ENCODE data around the gene LRRC3. TPM values are rescaled to one million over a fixed set of nuclear protein-coding genes. Genes with fewer than 3 reads are reported as not detected.

LRRC3 gene
- total RNA-seq, 1 experiment from 2014 or later = 5.7 TPM

DNA sequence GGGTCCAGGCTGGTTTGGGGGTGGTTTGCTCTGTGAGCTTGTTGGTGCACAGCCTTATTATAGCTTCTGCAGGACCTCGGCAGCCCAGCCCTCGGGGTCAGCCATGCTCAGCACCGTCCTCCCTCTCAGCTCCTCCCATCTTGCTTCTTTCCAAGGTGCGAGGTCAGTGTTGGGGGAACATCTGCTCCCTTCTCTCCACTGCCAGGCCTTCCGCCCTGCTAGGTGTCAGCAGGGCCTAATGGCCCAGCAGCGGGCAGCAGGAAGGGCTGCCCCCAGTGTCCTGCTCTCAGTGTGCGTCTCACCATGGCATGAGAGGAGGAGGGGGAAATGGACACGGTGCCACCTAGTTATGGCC is 36.5 kb upstream of the LRRC3 start:
- Mint-ChIP-seq H3K36me3 (peaks cover 11% of the 10 kb centered on the region; the same call in 1 of the 2 replicates), H3K27me3 (ENCODE audit: low read depth) (no peaks in the 10 kb centered on the region), H3K4me3 (no peak overlapping the region), H3K9me3 (peaks cover 15% of the 10 kb centered on the region), H3K4me1 (no peaks in the 10 kb centered on the region), H3K27ac (no peak overlapping the region)
- ATAC-seq = no peak
- TF ChIP-seq, protein P1, sequence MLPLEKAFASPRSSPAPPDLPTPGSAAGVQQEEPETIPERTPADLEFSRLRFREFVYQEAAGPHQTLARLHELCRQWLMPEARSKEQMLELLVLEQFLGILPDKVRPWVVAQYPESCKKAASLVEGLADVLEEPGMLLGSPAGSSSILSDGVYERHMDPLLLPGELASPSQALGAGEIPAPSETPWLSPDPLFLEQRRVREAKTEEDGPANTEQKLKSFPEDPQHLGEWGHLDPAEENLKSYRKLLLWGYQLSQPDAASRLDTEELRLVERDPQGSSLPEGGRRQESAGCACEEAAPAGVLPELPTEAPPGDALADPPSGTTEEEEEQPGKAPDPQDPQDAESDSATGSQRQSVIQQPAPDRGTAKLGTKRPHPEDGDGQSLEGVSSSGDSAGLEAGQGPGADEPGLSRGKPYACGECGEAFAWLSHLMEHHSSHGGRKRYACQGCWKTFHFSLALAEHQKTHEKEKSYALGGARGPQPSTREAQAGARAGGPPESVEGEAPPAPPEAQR (CRISPR knock-in tag; IDR thresholded peaks at IDR 0.05) = no peak
- no peak for TF ChIP-seq ZNF232 (CRISPR knock-in tag; IDR thresholded peaks at IDR 0.05)
- TF ChIP-seq ZNF317 (CRISPR knock-in tag; IDR thresholded peaks at IDR 0.05; ENCODE audit: borderline replicate concordance, low read depth) = no peak
- no peak for TF ChIP-seq CREB1 (CRISPR knock-in tag; IDR thresholded peaks at IDR 0.05)
- no peak for TF ChIP-seq ZNF423 (CRISPR knock-in tag; IDR thresholded peaks at IDR 0.05)
- TF ChIP-seq ZNF396 (CRISPR knock-in tag; IDR thresholded peaks at IDR 0.05; ENCODE audit: borderline replicate concordance) = no peak
- TF ChIP-seq, protein P2, sequence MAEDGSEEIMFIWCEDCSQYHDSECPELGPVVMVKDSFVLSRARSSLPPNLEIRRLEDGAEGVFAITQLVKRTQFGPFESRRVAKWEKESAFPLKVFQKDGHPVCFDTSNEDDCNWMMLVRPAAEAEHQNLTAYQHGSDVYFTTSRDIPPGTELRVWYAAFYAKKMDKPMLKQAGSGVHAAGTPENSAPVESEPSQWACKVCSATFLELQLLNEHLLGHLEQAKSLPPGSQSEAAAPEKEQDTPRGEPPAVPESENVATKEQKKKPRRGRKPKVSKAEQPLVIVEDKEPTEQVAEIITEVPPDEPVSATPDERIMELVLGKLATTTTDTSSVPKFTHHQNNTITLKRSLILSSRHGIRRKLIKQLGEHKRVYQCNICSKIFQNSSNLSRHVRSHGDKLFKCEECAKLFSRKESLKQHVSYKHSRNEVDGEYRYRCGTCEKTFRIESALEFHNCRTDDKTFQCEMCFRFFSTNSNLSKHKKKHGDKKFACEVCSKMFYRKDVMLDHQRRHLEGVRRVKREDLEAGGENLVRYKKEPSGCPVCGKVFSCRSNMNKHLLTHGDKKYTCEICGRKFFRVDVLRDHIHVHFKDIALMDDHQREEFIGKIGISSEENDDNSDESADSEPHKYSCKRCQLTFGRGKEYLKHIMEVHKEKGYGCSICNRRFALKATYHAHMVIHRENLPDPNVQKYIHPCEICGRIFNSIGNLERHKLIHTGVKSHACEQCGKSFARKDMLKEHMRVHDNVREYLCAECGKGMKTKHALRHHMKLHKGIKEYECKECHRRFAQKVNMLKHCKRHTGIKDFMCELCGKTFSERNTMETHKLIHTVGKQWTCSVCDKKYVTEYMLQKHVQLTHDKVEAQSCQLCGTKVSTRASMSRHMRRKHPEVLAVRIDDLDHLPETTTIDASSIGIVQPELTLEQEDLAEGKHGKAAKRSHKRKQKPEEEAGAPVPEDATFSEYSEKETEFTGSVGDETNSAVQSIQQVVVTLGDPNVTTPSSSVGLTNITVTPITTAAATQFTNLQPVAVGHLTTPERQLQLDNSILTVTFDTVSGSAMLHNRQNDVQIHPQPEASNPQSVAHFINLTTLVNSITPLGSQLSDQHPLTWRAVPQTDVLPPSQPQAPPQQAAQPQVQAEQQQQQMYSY (CRISPR knock-in tag; IDR thresholded peaks at IDR 0.05) = no peak
- no peak for TF ChIP-seq SOX15 (CRISPR knock-in tag; IDR thresholded peaks at IDR 0.05)
- TF ChIP-seq, protein P3, sequence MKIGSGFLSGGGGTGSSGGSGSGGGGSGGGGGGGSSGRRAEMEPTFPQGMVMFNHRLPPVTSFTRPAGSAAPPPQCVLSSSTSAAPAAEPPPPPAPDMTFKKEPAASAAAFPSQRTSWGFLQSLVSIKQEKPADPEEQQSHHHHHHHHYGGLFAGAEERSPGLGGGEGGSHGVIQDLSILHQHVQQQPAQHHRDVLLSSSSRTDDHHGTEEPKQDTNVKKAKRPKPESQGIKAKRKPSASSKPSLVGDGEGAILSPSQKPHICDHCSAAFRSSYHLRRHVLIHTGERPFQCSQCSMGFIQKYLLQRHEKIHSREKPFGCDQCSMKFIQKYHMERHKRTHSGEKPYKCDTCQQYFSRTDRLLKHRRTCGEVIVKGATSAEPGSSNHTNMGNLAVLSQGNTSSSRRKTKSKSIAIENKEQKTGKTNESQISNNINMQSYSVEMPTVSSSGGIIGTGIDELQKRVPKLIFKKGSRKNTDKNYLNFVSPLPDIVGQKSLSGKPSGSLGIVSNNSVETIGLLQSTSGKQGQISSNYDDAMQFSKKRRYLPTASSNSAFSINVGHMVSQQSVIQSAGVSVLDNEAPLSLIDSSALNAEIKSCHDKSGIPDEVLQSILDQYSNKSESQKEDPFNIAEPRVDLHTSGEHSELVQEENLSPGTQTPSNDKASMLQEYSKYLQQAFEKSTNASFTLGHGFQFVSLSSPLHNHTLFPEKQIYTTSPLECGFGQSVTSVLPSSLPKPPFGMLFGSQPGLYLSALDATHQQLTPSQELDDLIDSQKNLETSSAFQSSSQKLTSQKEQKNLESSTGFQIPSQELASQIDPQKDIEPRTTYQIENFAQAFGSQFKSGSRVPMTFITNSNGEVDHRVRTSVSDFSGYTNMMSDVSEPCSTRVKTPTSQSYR (CRISPR knock-in tag; IDR thresholded peaks at IDR 0.05) = no peak
- TF ChIP-seq NFATC4 (CRISPR knock-in tag; IDR thresholded peaks at IDR 0.05) = no peak
- TF ChIP-seq PRRX2 (CRISPR knock-in tag; IDR thresholded peaks at IDR 0.05) = no peak
- TF ChIP-seq OVOL2 (CRISPR knock-in tag; IDR thresholded peaks at IDR 0.05; ENCODE audit: borderline replicate concordance) = no peak
- DNase-seq (ENCODE audit: low spot score) = no peak
- ChIA-PET POLR2A (no interaction called here), CTCF (no interaction called here)

DNA sequence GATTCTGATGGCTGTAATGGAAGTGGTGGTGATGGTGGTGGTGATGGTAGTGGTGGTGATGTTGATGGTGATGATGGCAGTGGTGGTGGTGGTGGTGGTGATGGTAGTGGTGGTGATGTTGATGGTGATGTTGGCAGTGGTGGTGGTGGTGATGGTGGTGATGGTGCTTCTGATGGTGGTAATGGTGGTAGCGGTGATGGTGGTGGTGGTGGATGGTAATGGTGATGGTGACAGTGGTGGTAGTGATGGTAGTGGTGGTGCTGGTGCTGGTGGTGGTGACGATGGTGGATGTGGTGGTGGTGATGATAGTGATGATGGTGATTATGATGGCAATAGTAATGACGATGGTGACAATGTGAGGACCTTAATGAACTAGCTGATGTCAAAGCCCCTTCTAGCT is 35.6 kb upstream of the LRRC3 start:
- Mint-ChIP-seq H3K4me3 (no peak overlapping the region), H3K36me3 (peaks cover 11% of the 10 kb centered on the region; the same call in 1 of the 2 replicates), H3K27ac (no peak overlapping the region), H3K9me3 (peaks cover 15% of the 10 kb centered on the region), H3K4me1 (no peaks in the 10 kb centered on the region), H3K27me3 (ENCODE audit: low read depth) (no peaks in the 10 kb centered on the region)
- POLR2A ChIA-PET = no interaction called here
- DNase-seq (ENCODE audit: low spot score) (no peak), ATAC-seq (no peak)
- CTCF ChIA-PET = no interaction called here
- no peak for TF ChIP-seq MYBL2 (CRISPR knock-in tag; IDR thresholded peaks at IDR 0.05)
- TF ChIP-seq, protein P4, sequence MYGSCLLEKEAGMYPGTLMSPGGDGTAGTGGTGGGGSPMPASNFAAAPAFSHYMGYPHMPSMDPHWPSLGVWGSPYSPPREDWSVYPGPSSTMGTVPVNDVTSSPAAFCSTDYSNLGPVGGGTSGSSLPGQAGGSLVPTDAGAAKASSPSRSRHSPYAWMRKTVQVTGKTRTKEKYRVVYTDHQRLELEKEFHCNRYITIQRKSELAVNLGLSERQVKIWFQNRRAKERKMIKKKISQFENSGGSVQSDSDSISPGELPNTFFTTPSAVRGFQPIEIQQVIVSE (CRISPR knock-in tag; IDR thresholded peaks at IDR 0.05; ENCODE audit: borderline replicate concordance) = no peak
- no peak for TF ChIP-seq ZNF423 (CRISPR knock-in tag; IDR thresholded peaks at IDR 0.05)
- no peak for TF ChIP-seq ZNF121 (CRISPR knock-in tag; IDR thresholded peaks at IDR 0.05)
- no peak for TF ChIP-seq ELF4 (CRISPR knock-in tag; IDR thresholded peaks at IDR 0.05; ENCODE audit: low read depth)
- TF ChIP-seq ZNF232 (CRISPR knock-in tag; IDR thresholded peaks at IDR 0.05) = no peak
- no peak for TF ChIP-seq FOXK1 (CRISPR knock-in tag; IDR thresholded peaks at IDR 0.05)
- no peak for TF ChIP-seq RELA (CRISPR knock-in tag; IDR thresholded peaks at IDR 0.05; ENCODE audit: borderline replicate concordance)
- TF ChIP-seq, protein P1 (CRISPR knock-in tag; IDR thresholded peaks at IDR 0.05) = no peak
- TF ChIP-seq, protein P5, sequence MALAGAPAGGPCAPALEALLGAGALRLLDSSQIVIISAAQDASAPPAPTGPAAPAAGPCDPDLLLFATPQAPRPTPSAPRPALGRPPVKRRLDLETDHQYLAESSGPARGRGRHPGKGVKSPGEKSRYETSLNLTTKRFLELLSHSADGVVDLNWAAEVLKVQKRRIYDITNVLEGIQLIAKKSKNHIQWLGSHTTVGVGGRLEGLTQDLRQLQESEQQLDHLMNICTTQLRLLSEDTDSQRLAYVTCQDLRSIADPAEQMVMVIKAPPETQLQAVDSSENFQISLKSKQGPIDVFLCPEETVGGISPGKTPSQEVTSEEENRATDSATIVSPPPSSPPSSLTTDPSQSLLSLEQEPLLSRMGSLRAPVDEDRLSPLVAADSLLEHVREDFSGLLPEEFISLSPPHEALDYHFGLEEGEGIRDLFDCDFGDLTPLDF (CRISPR knock-in tag; IDR thresholded peaks at IDR 0.05) = no peak
- TF ChIP-seq RORB (CRISPR knock-in tag; IDR thresholded peaks at IDR 0.05) = no peak
- TF ChIP-seq ZBTB21 (CRISPR knock-in tag; IDR thresholded peaks at IDR 0.05; ENCODE audit: borderline replicate concordance) = no peak
- TF ChIP-seq, protein P6, sequence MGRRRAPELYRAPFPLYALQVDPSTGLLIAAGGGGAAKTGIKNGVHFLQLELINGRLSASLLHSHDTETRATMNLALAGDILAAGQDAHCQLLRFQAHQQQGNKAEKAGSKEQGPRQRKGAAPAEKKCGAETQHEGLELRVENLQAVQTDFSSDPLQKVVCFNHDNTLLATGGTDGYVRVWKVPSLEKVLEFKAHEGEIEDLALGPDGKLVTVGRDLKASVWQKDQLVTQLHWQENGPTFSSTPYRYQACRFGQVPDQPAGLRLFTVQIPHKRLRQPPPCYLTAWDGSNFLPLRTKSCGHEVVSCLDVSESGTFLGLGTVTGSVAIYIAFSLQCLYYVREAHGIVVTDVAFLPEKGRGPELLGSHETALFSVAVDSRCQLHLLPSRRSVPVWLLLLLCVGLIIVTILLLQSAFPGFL (CRISPR knock-in tag; IDR thresholded peaks at IDR 0.05; ENCODE audit: borderline replicate concordance) = no peak
